Activated T-helper 17 cell treated with anti-CD3 and anti-CD28 coated beads, Interleukin-2, amount 50 U/mL, for 72 hours (primary cell): Measurements from ENCODE around the gene LARGE2. TPM values are rescaled to one million over a fixed set of nuclear protein-coding genes. Genes with fewer than 3 reads are reported as not detected.
A peak's percentile ranks its signal among the peaks of the same experiment; 100 is the strongest.

ENCODE experiments used
- ATAC-seq: fragments of 150-1000 bp; cut with Tn5 transposase; replicated peaks from 2 replicates; pipeline ENCODE4 v1.10.0; 2021; ENCODE audit warnings: mild to moderate bottlenecking, moderate library complexity
- H3K27ac Mint-ChIP-seq: one replicate; pipeline ENCODE4 v1.8.0; 2022; ENCODE audit warnings: mixed read lengths
- H3K27me3 Mint-ChIP-seq: one replicate; pipeline ENCODE4 v1.8.0; 2022; ENCODE audit warnings: mixed read lengths
- H3K36me3 Mint-ChIP-seq: one replicate; pipeline ENCODE4 v1.8.0; 2022; ENCODE audit warnings: low read depth, mild to moderate bottlenecking, mixed read lengths
- H3K4me1 Mint-ChIP-seq: one replicate; pipeline ENCODE4 v1.8.0; 2022; ENCODE audit warnings: mixed read lengths
- H3K4me3 Mint-ChIP-seq: one replicate; pipeline ENCODE4 v1.8.0; 2022; ENCODE audit warnings: mild to moderate bottlenecking, mixed read lengths
- H3K9me3 Mint-ChIP-seq: one replicate; pipeline ENCODE4 v1.8.0; 2022; ENCODE audit warnings: mixed read lengths
- total RNA-seq, 2 donors: library from RNA; stranded (reverse); gene quantifications; one replicate each; pipeline ENCODE4 v1.2.3, GENCODE V29; 2022

The LARGE2 gene
- 1 to 10 TPM in 1 of 2 donors, under 1 TPM in 1; 0.80 to 1.8 TPM for total RNA-seq

GRCh38 chr11:45922425-45923082, at the start of gene LARGE2:
TSS of gene LARGE2 (plus strand) at chr11:45922656. CDS start at chr11:45922883, 227 bp downstream.
- no peaks in the 10 kb centered on the region for H3K27me3 Mint-ChIP-seq
- no peak for ATAC-seq
- H3K4me3 Mint-ChIP-seq = peak within 1 kb of the TSS; percentile 79
- H3K4me1 Mint-ChIP-seq = peaks cover 3% of the 10 kb centered on the region
- H3K9me3 Mint-ChIP-seq = no peaks in the 10 kb centered on the region
- no peak within 1 kb of the TSS for H3K27ac Mint-ChIP-seq
- peaks cover 6% of the 10 kb centered on the region for H3K36me3 Mint-ChIP-seq

GRCh38 chr11:45876401-45876800, 46.1 kb upstream of the LARGE2 start:
- Mint-ChIP-seq H3K27ac (no peak overlapping the region), H3K4me1 (no peaks in the 10 kb centered on the region), H3K36me3 (peaks cover 88% of the 10 kb centered on the region), H3K4me3 (no peak overlapping the region), H3K9me3 (no peaks in the 10 kb centered on the region), H3K27me3 (no peaks in the 10 kb centered on the region)
- no peak for ATAC-seq

- H3K4me3 Mint-ChIP-seq = no peak overlapping the region
- no peak for ATAC-seq
- H3K36me3 Mint-ChIP-seq = peaks cover 80% of the 10 kb centered on the region
- H3K4me1 Mint-ChIP-seq = no peaks in the 10 kb centered on the region
- H3K27me3 Mint-ChIP-seq = no peaks in the 10 kb centered on the region
- H3K9me3 Mint-ChIP-seq = no peaks in the 10 kb centered on the region
- H3K27ac Mint-ChIP-seq = no peak overlapping the region
These were observed 45.2 kb upstream of the LARGE2 start for GRCh38 chr11:45877221-45877620.

- no peaks in the 10 kb centered on the region for H3K9me3 Mint-ChIP-seq
- H3K4me1 Mint-ChIP-seq = no peaks in the 10 kb centered on the region
- H3K27ac Mint-ChIP-seq = no peak overlapping the region
- peaks cover 73% of the 10 kb centered on the region for H3K36me3 Mint-ChIP-seq
- no peak overlapping the region for H3K4me3 Mint-ChIP-seq
- no peak for ATAC-seq
- H3K27me3 Mint-ChIP-seq = no peaks in the 10 kb centered on the region
These were observed 44.6 kb upstream of the LARGE2 start for GRCh38 chr11:45877845-45878244.

- H3K36me3 Mint-ChIP-seq = peaks cover 57% of the 10 kb centered on the region
- H3K9me3 Mint-ChIP-seq = no peaks in the 10 kb centered on the region
- H3K4me3 Mint-ChIP-seq = no peak overlapping the region
- peak overlapping the region; percentile 26 for H3K27ac Mint-ChIP-seq
- H3K4me1 Mint-ChIP-seq = no peaks in the 10 kb centered on the region
- ATAC-seq = no peak
- no peaks in the 10 kb centered on the region for H3K27me3 Mint-ChIP-seq
These were observed 42.4 kb upstream of the LARGE2 start for GRCh38 chr11:45879803-45880686.

GRCh38 chr11:45880772-45881570, 41.5 kb upstream of the LARGE2 start:
- no peaks in the 10 kb centered on the region for H3K9me3 Mint-ChIP-seq
- H3K27me3 Mint-ChIP-seq = no peaks in the 10 kb centered on the region
- no peak for ATAC-seq
- no peaks in the 10 kb centered on the region for H3K4me1 Mint-ChIP-seq
- no peak overlapping the region for H3K4me3 Mint-ChIP-seq
- H3K27ac Mint-ChIP-seq = no peak overlapping the region
- H3K36me3 Mint-ChIP-seq = peaks cover 49% of the 10 kb centered on the region

- H3K27ac Mint-ChIP-seq = no peak overlapping the region
- no peaks in the 10 kb centered on the region for H3K27me3 Mint-ChIP-seq
- H3K4me1 Mint-ChIP-seq = no peaks in the 10 kb centered on the region
- ATAC-seq = no peak
- H3K4me3 Mint-ChIP-seq = no peak overlapping the region
- no peaks in the 10 kb centered on the region for H3K9me3 Mint-ChIP-seq
- peaks cover 41% of the 10 kb centered on the region for H3K36me3 Mint-ChIP-seq
These were observed 40.6 kb upstream of the LARGE2 start for GRCh38 chr11:45881708-45882368.

- Mint-ChIP-seq H3K27me3 (no peaks in the 10 kb centered on the region), H3K4me3 (peak overlapping the region; percentile 58), H3K27ac (no peak overlapping the region), H3K36me3 (peaks cover 15% of the 10 kb centered on the region), H3K4me1 (no peaks in the 10 kb centered on the region), H3K9me3 (no peaks in the 10 kb centered on the region)
- ATAC-seq = no peak
These were observed 37.8 kb upstream of the LARGE2 start for GRCh38 chr11:45884596-45885185.

- H3K4me1 Mint-ChIP-seq = no peaks in the 10 kb centered on the region
- H3K4me3 Mint-ChIP-seq = peak within 1 kb of the TSS; percentile 58
- peaks cover 8% of the 10 kb centered on the region for H3K36me3 Mint-ChIP-seq
- no peaks in the 10 kb centered on the region for H3K9me3 Mint-ChIP-seq
- H3K27me3 Mint-ChIP-seq = peaks cover 2% of the 10 kb centered on the region
- peak; percentile 78 for ATAC-seq
- no peak within 1 kb of the TSS for H3K27ac Mint-ChIP-seq
These were observed 37.1 kb upstream of the LARGE2 start, which contains the start of gene MAPK8IP1 for GRCh38 chr11:45885274-45885920. TSS of gene MAPK8IP1 (plus strand) at chr11:45885651. CDS start at chr11:45885821, 170 bp downstream.

- H3K4me1 Mint-ChIP-seq = no peaks in the 10 kb centered on the region
- peaks cover under 1% of the 10 kb centered on the region for H3K36me3 Mint-ChIP-seq
- H3K9me3 Mint-ChIP-seq = no peaks in the 10 kb centered on the region
- no peak overlapping the region for H3K27ac Mint-ChIP-seq
- H3K4me3 Mint-ChIP-seq = peak overlapping the region; percentile 9
- peaks cover 4% of the 10 kb centered on the region for H3K27me3 Mint-ChIP-seq
- no peak for ATAC-seq
These were observed 36.3 kb upstream of the LARGE2 start for GRCh38 chr11:45885921-45886721.

GRCh38 chr11:45886816-45887520, 35.5 kb upstream of the LARGE2 start:
- Mint-ChIP-seq H3K4me1 (no peaks in the 10 kb centered on the region), H3K27me3 (peaks cover 4% of the 10 kb centered on the region), H3K36me3 (no peaks in the 10 kb centered on the region), H3K4me3 (peak overlapping the region; percentile 9), H3K27ac (no peak overlapping the region), H3K9me3 (no peaks in the 10 kb centered on the region)
- no peak for ATAC-seq

GRCh38 chr11:45887587-45887986, 34.9 kb upstream of the LARGE2 start:
- ATAC-seq = no peak
- H3K27me3 Mint-ChIP-seq = peaks cover 4% of the 10 kb centered on the region
- H3K27ac Mint-ChIP-seq = no peak overlapping the region
- H3K4me3 Mint-ChIP-seq = no peak overlapping the region
- no peaks in the 10 kb centered on the region for H3K36me3 Mint-ChIP-seq
- no peaks in the 10 kb centered on the region for H3K9me3 Mint-ChIP-seq
- no peaks in the 10 kb centered on the region for H3K4me1 Mint-ChIP-seq
